Kasumi-1 (cell line): ENCODE data around the gene PNPLA2.

ENCODE experiments used
- DNase-seq, 2 experiments: peaks; one replicate each; lab custom pipeline; 2025; lab: John Stamatoyannopoulos, UW

Gene PNPLA2

DNA sequence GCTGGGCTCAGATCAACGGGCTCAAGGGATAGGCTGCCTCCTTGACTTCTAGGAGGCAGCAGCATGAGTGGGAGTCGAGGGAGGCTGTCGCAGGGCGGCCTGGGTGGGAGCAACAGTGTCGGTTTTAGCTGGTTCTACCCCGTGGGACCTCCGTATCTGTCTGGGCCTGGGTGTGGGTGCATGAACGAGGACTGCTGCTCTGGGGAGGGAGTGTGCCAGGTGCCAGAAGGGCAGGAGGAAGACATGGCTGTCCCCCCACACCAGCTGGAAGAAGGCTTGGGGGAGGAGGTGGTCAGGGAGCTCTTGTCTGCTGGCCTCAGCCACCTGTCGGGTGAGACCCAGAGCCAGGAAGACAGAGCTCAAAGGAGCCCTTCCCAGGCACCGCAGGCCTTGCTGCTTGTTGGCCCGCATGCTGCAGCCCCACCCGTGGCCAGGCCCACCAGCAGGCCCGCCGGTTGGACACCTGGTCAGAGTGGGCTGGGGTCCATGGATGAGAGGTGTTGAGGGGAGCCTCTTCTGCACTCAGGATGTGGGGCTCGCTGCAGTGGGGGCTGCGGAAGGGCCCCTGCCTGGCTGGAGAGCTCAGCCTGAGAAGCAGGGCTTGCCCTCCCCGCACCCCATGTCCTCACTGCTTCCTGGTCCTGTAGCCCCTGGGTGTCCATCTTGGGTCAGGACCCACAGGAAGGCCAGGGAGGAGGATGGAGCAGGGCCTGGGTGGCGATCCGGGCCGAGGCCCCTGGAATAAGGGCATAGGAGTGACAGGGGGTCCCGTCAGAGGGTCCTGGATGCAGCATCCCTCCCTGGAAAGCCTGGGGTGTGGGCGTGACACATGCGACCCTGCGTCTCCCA, 32.3 kb upstream of the PNPLA2 start:
- no peak for DNase-seq

DNA sequence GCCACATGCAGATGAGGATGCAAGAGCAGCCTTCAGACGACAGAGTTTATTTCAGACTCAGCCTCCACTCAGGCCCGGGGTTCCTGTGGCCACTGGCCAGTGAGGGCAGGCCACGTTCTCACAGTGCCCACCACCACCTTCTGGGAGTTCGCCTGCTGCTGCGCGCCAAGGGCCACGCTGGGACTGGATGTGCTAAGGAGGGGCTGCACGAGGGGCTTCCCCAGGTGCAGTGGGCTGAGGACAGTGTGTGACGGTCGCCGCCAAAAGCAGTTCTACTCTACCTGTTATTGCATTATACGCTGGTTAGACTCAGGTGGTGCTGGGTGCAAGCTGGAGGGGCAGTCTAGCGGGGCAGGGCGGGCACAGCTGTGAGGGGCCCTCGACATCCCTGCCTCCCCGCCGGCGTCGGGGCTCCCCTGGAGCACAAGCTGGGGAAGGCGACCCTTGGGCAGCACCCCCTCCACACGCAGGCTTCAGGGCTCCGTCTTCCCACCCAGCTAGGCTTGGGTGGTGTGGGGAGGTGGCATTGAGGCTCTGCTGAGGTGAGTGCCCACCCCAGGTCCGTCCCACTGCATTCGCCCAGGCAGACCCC, 31.5 kb upstream of the PNPLA2 start:
- DNase-seq: no peak

DNA sequence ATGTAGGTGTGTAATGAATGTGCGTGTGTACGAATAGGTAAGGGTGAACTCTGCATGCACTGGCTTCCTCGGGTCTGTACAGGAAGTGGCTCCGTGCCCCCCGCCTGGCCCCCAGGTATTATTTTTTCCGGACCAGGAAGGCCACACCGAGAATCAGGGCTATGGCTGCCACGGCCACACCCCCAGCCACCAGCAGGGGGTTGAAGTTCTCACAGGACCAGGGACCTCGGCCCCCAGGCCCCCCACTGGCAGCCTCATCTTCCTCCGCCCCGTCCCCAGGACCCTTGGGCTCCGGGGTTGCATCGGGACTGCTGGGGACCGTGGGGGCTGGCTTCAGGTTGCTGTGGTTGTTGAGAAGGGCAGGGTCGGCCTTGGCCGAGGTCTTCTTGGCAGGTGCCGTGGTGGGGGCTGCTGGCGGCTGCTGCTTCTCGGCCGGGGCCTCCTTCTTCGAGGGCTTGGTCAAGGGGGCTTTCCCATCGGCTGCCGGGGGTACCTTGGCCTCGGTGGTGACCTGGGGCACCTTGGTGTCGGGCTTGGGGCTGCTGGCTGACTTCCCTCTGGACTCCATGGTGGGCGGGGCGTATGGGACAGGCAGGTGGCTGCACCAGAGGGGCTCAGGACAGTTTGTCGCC, 30.6 kb upstream of the PNPLA2 start:
- DNase-seq: no peak

DNA sequence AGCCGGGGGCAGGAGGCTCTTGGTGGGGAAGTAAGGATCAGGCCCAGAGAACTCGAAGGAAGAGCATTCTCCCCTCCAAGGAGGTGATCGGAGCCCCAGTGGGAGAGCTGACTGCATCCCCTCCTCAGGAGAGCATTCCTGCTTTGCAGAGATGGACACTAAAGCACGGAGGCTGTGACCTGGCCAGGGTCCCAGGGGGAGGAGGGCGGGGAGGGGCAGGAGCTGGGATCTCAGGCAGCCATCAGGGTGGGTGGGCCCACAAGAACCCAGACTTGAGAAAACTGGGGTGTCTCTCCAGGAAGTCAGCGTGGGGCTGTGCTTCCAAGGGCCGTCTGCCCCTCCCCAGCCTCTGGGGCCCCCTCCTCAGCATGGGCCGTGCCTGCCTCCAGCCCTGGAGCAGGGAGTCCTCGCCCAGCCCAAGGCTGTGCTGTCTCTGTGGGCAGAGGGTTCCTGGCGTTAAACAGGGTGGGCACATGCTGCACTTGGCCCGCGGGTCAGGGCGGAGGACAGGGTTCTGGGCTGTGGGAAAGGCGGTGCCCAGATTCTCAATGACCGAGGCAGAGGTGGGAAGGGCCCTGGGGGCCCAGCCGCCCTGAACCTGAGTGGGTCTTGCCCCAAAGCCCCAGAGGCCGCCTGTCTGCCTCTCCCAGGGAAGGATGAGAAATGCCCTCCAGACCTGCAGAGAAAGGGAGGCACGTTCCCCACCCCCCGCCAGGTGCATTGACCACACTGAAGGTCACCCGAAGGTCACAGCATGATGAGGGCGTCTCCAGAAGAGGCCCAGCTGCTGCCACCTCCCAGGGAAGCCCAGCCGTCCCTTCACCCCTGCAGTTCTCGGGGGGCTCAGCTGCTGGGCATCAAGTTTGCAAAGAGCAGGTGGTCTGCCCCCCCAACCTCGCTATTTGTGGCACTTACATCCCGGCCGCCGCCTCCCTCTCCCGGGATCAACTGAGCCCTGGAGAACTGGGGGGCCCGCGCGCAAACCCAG, 29.5 kb upstream of the PNPLA2 start:
- DNase-seq: no peak

DNA sequence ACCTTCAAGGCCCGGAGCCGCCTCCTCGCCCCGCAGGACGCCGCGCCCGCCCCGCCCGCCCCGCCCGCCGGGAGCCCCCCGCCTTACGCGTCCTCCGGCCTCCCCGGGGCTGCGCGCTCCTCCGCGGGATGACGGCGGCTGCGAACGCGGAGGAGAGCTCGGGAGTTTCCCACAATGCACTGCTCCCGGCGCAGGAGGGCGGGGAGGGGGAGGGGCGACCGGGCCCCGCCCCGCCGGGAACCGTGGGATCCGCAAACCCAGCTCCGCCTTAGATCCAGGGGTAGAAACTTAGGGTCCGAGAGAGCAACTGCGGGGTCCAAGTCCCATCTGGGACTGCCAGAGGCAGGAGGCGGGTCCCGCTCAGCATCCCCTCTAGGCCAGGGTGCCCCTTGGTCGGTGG, 28.8 kb upstream of the PNPLA2 start, which contains the start of gene CEND1:
CEND1 (minus strand) TSS at position 148 of the 400 bp plus-strand sequence. CDS start 1,514 bp downstream, outside the sequence.
- DNase-seq: no peak

DNA sequence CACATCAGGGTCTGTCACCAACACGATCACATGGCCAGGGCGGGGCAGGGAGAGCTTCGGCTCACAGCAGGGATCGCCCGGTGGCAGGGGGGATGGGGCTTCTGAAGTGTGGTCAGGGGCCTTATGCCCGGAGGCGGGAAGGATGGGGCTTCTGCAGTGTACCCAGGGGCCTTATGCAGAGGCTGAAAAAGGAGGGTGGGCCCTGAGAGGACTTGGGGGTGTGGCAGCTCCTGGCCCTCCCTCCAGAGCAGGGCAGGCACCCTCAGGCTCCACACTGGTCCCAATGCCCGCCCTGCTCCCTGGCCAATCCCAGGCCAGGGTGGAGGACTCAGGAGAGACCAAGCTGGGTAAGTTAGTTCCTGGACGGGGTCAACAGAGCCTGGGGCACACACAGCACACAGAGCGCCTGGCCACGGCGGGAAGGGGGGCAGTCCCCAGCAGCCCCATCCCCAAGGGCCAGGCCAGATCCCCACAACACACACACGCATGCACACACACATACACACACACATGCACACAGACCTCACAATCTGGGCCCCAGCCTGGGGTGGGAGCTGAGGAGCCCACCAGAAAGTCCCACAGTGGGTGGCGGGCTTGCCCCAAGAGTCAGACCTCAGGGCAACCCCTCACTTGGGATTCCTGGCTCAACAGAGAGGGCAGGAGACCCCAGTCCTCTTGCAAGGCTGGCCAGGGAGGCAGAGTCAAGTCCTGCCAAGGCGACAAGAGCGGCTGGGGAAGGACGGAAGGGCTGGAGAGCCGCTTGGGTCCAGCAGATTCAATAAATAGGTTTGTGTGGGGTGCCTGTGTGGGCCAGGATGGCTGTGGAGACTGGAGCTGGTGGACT, 27.8 kb upstream of the PNPLA2 start:
- no peak for DNase-seq

DNA sequence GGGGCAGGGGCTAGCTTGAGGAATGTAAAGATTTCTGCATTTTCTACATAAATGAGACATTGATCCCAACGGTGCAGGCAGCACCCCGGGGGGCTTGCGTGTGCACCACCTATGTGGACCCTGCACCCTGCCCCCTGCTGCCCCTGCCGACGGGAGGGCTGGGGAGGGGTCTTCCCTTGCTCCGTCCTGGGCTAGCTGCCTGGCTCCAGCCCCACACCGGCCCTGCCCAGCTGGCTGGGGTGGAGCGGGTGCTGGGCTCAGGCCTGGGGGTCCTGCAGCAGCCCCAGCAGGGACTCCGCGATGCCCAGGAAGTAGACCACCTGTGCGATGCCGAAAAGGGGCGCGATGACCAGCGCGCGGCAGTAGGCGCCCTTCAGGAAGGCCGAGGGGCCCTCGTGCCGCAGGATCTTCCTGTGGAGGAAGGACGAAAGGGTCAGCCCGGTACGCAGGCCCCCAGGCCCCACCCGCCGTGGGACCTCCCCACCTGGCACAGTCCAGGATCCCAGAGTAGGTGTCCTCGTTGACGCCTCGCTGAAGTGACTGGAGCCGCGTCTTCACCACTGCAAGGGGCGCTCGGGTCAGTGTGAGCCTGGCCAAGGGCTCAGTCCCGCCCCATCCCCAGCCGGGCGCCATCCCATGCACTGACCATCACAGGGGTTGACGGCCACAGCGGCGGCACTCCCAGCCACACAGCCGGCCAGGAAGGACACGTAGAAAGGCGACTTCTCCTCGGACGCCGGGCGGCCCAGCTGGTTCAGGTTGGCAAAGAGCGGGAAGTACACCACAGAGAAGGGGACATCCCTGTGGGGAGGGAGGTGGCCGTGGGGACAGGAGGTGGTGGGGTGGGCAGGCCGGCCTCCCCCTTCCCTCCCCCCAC, 26.8 kb upstream of the PNPLA2 start:
- no peak for DNase-seq

DNA sequence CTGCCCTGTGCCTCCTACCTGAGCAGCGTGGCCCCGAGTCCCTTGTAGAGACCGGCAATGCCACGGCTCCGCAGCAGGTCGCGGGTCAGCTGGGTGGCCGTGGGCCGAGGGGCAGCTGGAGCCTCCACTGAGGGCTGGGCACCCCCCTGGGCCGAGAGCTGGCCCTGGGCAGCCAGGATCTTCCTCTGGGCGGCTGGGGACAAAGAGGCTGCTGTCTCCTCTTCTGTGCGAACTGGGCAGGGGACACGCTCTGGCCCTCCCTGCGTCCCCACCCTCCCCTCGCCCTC, 26.2 kb upstream of the PNPLA2 start:
- DNase-seq: no peak

DNA sequence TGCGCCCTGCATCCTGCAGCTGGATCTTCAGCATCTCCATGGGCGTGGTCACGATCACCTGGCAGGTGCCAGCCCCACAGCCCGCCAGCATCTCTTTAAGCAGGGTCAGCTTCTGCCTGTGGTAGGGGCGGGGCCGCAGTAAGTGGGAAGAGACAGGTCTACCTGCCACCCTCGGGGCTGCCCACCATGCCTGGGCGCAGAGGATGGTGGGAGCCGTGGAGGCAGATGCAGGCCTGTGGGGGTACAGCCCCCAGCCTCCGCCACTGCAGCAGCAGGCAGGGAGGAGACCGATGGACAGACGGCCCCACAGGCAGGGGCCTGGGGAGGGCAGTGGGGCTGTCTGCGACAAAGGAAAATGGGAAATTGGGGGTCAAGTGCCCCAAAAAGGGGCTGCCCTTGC, 25.8 kb upstream of the PNPLA2 start:
- DNase-seq: no peak

DNA sequence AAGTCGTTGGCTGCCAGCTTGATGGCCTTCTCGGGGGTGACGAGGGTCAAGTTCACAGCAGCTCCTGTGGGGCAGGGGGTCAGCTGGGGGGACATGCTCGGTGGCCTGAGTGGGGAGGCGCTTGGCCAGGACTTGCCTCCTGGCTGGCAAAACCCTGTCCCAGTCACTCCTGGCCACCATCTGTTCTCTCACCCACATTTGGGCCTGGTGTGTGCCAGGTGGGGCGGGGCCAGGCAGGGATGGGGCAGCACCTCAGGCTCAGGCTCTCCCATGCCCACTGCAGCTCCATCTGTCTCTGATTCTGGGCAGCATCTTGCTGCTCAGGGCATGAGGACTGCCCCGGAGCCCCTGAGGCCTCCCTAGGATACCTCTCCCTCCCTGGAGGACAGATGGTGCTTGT, 25.2 kb upstream of the PNPLA2 start:
- no peak for DNase-seq

DNA sequence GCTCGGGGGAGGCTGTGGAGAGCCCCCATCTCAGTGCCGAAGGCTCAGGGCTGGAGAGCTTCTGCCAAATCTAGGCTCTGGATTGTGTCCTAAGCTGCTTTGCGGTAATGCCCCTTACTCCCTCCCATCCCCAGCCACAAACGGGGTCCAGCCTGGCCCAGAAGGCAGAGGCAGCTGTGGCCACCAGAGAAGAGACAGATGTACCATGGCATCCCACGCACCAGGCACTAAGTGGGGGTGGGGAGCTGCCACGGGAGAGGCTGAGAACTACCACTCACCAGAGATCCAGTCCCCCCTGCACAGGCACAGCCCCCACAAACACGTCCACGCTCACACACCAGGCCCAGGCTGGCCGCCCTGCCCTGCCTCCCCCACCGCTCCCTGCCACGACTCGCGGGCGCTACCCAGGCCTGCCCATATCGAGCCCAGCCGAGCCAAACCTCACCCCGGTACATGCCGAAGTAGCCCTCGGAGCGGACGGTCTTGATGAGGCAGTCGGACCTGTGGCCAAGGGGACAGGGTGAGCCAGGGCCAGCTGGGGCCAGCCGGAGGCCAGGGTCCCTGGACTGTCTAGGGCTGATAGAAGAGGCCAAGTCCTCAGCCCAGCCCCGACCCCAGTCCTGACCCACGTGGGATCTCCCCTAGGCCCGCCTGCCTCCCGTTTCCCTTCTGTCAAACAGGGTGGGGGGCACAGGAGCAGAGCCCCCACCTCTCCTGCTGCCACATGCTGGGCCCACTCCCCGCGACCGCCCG, 24.5 kb upstream of the PNPLA2 start:
- no peak for DNase-seq

DNA sequence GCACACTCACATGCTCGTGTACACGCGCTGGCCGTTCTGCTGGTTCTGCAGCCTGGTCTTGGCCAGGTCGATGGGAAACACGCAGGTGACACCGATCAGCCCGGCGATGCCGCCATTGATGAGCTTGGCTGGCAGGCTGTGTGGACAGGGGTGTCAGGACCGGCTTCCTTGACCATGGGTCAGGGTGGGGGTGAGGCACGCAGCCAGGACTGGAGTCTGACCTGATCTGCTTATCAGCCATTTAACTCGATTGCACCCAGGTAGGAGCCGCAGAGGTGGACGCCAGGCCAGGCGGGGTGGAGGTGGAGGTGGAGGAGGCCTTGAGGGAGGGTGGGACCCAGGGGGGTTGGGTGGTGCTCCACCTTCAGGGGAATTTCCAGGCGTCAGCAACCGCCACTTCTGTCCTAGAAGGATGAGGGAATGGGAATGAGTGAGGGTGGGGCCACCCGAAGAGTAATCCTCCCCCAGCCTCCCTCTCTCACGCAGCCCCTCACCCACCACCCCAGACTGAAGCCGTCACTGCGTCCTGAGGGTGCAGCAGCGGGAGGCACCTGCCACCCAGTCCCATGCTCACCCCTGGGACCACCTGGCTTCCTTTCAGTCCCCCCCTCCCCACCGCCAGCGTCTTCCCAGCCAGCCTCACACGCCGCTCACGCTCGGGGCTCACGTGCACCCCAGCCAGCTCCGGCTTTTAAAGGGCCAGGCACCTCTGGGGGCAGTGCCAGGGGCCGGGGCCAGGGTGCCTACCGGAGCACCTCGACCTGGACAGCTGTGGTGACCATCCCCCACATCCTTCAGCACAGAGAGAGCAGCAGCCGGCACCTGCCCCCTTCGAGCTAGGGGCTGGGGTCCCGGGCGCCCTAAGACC, 23.7 kb upstream of the PNPLA2 start:
- no peak for DNase-seq

DNA sequence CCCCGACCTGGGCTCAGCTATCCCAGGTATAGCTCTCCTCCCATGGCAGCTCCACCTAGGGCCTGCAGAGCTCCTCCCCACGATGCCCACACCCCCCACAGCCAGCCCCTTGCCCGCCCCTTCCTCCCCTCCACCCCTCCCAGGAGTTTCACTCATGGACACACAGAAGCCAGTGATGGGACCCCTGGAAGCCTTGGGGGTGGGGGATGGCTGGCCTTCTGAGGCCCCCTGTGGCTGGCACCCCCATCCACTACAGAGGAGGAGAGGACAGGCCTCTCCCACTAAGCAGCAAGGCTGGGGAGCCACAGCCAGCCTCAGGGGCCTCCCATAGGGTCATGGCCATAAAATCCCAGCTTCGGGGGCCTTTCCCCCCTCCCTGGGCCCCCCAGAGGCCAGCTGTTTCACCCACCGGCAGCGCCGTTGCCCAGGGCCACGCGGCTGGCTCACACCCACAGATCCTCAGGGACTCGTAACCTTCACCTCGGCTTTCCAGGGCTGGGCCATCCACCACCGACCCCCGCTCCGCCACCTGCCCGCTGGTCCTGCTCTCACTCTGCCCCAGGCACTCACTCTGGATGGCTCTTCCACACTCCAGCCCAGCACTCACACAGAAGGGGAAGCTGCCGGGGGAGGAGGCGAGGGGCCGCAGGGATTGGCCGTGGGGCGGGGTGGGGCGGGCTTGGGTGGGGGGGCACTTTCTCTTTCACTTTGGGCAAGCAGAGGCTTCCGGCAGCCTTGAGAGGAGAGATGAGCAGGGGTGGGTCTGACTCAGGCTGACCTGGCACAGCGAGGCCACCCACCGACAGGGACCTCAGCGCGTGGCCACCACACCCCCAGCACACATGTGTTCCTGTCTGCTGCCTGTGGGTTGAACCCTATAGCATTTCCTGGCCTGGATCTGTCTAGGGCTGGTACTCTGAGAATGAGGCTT, 22.8 kb upstream of the PNPLA2 start:
- DNase-seq: peak; percentile 95 to 97

DNA sequence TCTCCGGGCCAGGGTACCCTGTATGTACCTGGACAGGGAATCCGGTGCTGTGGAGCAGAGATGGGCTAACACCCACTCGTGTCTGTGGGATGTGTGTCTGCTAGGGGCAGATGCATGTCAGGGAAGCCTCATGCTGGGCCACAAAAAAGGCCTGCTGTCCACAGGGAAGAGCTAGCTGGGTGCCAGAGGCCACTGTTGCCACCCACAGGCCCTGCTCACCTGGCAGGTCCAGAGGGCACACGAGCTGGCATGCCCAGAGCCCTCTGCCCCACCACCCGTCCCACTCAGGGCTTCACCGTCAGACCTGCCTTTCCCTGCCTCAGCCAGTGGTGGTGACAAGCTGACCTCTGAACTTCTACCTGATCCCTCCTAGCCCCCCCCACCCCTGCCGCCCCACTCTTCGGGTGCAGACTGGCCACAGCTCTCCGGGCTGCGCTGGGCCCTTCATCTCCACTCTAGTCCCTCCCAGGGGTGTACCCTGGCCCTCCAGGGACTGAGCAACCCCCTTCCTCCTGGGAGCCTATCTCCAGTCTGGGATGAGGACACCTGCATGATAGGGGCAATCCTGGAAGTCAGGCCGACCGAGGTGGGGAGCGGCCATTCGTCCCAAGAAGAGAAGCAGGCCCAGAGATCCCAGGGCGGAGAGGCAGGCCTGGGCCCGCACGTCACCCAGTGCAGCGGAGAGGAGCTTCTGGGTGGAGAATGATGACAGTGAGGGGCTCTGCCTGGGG, 22.0 kb upstream of the PNPLA2 start:
- no peak for DNase-seq

DNA sequence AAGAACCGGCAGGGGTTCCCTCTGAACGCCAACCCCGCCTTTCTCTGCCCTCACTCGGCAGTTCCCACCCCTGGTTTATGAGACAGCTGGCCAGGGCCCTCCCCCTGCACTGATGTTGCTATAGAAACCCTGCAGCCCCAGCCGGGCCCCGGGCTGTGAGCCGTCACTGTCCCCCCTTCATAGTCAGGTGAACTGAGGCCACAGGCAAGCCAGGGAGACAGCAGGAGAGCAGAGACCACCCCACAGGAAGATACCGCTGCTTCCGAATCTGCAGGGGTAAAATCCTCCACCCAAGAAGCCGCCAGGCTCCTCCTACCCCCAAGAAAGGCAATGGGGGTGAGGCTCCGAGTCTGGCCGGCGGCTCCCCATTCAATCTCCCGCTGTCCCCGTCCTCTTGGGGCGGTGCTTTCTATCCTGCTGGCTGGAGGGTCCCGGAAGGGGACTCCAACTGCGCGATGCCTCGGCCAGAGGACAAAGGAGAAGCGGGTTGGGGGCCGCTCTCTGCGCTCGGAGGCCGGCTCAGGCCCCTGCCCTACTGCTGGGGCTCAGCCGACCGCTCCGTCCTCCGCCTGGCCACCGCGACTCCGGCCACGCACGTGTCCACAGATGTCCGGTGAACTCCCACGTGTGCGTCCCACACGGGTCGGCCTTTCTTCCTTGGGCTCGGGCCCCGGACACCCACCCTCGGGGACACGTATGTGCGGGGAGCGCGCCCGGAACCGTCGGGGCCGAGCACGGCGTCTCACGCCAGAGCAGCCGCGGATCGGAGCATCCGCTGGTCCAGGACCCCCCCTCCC, 21.2 kb upstream of the PNPLA2 start:
- DNase-seq: peak; percentile 93 to 96
